GM19240 (cell line): ENCODE data around the gene CTCFL.
"Not testable (repeated sequence)": the region's sequence is repeated elsewhere in the genome, so short reads cannot be mapped to it uniquely, and the experiment has no call there.

ENCODE experiments used
- DNase-seq: peaks from one replicate; pipeline ENCODE4 v3.0.0; 2011; ENCODE audit warnings: low spot score; ENCODE audit not compliant: insufficient read length

CTCFL gene

GRCh38 chr20:57509665-57510237 lies 15.2 kb downstream of the CTCFL start:
- DNase-seq = no peak

- no peak for DNase-seq
Measured at GRCh38 chr20:57508831-57509230, 16.1 kb downstream of the CTCFL start.

GRCh38 chr20:57508381-57508780 lies 16.6 kb downstream of the CTCFL start:
- DNase-seq = no peak

DNA sequence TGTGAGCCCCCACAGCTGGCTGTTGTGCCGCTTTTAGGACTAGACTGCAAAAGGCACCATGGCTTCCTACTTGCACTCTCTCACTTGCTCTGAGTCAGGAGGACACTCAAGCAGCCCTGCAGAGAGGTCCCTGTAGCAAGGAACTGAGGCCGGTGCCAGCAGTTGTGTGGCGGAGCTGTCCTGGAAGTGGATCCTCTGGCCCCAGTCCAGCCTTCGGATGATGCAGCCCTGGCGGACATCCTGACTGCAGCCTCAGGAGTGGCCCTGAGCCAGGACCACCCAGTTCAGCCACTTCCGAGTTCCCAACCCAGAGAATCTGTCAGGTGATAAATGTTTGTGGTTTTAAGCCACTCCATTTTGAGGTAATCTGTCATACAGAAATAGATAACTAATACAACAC lies 17.5 kb downstream of the CTCFL start:
- no peak for DNase-seq

GRCh38 chr20:57505979-57506378 lies 19.0 kb downstream of the CTCFL start:
- no peak for DNase-seq

GRCh38 chr20:57504411-57504810 lies 20.5 kb downstream of the CTCFL start:
- no peak for DNase-seq

DNA sequence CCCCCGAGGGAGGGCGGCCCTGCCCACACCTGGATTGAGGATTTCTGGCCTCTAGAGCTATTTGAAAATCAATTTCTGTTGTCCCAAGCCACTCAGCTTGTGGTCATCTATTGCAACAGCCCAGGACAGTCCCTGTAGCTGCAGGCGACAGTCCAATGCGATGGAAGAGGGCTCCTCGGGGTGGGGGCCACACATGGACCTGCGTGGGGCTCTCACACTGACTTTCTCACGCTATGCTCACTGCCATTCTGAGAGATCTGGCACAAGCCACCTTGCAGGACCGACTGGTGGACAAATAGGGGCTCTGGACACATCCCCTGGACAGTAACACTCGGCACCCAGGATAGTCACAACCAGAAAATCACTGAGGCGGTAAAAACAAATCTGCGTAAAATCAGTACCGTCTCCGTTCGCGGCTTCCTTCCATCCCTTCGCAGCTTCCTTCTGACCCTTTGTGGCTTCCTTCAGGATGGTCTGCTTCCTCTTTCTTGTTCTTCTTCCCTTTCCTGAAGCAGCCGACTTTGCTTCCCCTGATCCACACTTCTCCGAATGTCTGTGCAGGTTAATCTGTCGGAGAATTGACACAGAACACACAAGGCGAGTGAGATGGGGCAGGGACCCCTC lies 21.8 kb downstream of the CTCFL start:
- no peak for DNase-seq

- no peak for DNase-seq
Measured at GRCh38 chr20:57502336-57502700, 22.6 kb downstream of the CTCFL start.

GRCh38 chr20:57501461-57502335 lies 23.2 kb downstream of the CTCFL start:
- DNase-seq = no peak

DNA sequence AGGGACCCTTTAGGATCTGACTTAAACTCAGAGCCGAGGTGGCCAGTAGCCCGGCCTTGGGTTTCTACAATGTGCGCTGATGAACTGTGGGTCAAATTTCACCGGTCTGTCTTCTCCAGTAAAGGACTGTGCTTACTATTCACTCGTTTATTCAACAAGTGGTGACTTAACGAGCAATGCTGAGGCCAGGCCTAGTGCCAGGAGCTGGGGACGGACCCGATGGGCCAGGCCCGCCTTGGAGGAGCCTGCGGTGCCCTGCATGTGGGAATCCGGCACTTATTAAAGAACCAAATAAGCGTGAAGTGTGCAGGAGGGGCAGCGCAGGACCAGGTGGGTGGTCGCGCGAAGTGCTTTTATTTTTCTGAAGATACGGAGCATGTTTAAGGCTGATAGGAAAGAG lies 24.0 kb downstream of the CTCFL start:
- DNase-seq = no peak

DNA sequence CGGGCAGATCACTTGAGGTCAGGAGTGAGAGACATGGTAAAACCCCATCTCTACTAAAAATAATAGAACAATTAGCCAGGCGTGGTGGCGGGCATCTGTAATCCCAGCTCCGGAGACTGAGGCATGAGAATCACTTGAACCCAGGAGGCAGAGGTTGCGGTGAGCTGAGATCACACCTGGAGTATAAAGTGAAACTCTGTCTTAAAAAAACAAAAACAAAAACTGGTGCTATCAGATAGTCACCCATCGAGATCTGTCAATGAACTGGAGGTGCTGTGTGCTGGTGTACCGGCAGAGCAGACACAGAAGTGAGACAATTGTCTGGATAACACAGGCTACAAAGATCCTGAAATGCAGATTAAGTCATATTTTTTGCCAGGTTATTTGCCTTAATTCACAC lies 24.7 kb downstream of the CTCFL start:
- DNase-seq = no peak

- DNase-seq = no peak
Measured at GRCh38 chr20:57499676-57500075, 25.3 kb downstream of the CTCFL start.

DNA sequence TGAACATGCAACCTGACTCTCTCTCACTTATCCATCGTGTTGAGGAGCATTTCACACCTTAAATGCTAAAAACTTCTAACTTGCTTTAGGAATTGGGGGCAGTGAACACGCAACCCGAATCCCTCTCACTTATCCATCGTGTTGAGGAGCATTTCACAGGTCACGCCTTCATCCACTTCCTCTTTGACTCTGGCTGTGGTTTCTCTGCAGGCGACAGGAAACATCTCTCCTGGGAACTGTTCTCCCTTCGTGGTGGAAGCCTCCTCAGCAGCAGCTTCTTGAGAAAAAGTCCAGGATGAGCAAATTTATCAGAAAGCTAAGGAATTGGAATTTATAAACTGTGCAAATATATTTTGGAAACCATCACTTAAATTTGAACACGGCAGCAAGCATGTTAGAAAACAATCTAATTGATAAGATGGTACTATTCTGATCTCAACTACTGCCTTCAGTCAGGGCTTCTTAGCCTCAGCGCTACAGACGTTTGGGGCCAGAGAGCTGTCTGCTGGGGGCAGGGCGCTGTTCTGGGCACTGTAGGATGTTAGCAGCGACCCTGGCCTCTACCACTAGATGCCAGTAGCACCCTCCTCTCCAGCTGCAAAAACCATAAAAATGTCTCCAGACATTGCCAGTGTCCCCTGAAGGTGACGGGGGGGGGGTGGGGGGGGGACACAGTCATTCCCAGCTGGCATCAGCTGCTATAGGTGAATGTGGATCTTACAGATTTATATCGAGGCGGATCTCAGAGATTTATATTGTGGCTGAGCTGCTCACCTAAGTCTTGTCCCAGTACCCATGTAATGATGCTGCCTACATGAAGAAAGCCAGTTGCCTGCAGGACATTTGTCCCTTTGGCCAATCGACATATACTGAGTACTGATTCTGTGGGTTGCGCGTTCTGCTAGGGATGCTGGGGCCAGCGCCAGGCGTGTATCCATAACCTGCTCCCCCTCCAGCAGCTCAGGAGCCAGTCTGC lies 26.2 kb downstream of the CTCFL start:
- DNase-seq = no peak

GRCh38 chr20:57496592-57496991 lies 28.3 kb downstream of the CTCFL start:
- DNase-seq = no peak

DNA sequence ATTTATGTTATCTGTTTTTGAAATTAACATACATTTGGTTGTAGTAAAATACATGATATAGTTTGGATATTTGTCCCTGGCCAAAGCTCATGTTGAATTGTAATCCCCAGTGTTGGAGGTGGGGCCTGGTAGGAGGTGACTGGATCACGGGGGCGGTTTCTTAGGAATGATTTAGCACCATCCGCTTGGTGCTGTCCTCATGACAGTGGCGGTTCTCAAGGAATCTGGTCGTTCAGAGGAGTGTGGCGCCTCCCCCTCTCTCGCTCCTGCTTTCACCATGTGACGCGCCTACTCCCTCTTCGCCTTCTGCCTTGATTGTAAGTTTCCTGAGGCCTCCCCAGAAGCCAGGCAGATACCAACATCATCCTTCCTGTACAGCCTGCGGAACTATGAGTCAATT lies 29.0 kb downstream of the CTCFL start:
- no peak for DNase-seq

GRCh38 chr20:57493091-57493615 lies 31.8 kb downstream of the CTCFL start:
- DNase-seq = no peak

GRCh38 chr20:57491373-57491772 lies 33.6 kb downstream of the CTCFL start:
- DNase-seq = no peak

DNA sequence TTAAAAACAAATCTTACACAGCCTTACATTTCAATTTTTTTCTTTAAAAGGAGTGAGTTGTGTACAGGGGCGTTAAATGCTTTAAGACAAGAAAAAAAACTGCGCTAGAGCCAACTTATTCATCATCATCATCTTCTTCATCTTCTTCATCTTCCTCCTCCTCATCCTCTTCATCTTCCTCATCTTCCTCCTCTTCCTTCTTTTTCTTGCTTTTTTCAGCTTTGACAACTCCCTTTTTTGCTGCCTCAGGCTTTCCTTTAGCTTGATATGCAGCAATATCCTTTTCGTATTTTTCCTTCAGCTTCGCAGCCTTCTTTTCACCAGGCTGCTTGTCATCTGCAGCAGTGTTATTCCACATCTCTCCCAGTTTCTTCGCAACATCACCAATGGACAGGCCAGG lies 36.7 kb downstream of the CTCFL start:
- DNase-seq = not testable (repeated sequence)

GRCh38 chr20:57485770-57486169 lies 39.2 kb downstream of the CTCFL start:
- DNase-seq = no peak

DNA sequence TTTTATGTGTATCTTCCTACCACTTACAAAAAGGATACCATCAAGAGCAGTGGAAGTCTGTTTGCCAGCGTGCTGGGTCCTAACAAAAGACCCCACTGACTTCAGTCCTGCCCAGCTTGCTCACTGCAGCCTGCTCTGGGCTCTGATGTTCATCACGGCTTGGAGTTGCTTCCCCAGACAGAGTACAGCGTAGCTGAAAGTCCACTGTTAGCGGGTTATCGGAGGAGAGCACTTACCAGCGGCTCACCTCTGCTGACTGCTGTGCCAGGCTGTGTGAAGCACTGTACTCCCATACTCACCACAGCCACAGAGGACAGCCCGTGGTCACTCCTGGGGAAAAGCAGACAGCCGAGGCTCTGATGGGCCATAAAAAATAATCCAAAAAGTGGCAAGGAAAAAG lies 40.2 kb downstream of the CTCFL start:
- DNase-seq = no peak
